ENCODE data around the gene SFSWAP. TPM values are rescaled to one million over a fixed set of nuclear protein-coding genes. Genes with fewer than 3 reads are reported as not detected.

The SFSWAP gene
- total RNA-seq, 4 donors from 2014 or later: 12.8 to 39.5 (median 25.9) TPM

- no peak for DNase-seq
- no peak for TF ChIP-seq POLR2A (IDR thresholded peaks at IDR 0.05)
- TF ChIP-seq, protein P1, sequence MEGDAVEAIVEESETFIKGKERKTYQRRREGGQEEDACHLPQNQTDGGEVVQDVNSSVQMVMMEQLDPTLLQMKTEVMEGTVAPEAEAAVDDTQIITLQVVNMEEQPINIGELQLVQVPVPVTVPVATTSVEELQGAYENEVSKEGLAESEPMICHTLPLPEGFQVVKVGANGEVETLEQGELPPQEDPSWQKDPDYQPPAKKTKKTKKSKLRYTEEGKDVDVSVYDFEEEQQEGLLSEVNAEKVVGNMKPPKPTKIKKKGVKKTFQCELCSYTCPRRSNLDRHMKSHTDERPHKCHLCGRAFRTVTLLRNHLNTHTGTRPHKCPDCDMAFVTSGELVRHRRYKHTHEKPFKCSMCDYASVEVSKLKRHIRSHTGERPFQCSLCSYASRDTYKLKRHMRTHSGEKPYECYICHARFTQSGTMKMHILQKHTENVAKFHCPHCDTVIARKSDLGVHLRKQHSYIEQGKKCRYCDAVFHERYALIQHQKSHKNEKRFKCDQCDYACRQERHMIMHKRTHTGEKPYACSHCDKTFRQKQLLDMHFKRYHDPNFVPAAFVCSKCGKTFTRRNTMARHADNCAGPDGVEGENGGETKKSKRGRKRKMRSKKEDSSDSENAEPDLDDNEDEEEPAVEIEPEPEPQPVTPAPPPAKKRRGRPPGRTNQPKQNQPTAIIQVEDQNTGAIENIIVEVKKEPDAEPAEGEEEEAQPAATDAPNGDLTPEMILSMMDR (IDR thresholded peaks at IDR 0.05): no peak
- intact Hi-C loops (cut with DNase I): no loop called here
- H3K36me3 ChIP-seq: peaks cover 10 to 100% (median 40%) of the 10 kb centered on the region in 3 donors
- H3K27me3 ChIP-seq: no peaks in the 10 kb centered on the region
- H3K9me3 ChIP-seq: no peaks in the 10 kb centered on the region
- H3K4me1 ChIP-seq: no peaks in the 10 kb centered on the region
- H3K27ac ChIP-seq: no peak overlapping the region
- 86 to 93% methylated on average over 1 of the region's 1 CpG for WGBS, 2 donors
- no peak overlapping the region for H3K4me3 ChIP-seq
Observed at GRCh38 chr12:131721548-131721947, 10.7 kb downstream of the SFSWAP start.

DNA sequence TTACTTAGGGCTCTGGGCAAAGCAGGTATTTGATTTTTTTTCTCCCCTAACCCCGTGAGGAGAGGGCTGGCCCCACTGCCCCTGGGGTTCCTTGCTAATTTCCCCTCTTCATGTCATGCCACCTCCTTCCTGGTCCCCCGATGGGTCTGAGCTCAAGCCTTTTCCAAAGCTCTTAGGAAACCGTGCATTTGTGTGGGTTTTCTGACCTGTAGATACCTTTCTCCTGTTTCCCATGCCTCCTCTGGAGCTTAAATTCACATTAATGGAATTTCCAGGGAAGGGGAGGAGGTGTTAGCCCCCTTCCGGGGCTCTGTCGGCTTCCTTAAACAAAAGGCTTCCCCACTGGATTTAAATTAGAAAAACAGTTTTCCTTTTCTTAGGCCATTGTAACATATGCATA is 12.6 kb downstream of the SFSWAP start:
- TF ChIP-seq POLR2A (IDR thresholded peaks at IDR 0.05): no peak
- TF ChIP-seq, protein P1 (IDR thresholded peaks at IDR 0.05): no peak
- Histone ChIP-seq H3K9me3 (no peaks in the 10 kb centered on the region), H3K36me3 (peaks cover 20 to 100% (median 55%) of the 10 kb centered on the region in 3 donors), H3K27ac (no peak overlapping the region), H3K27me3 (no peaks in the 10 kb centered on the region), H3K4me3 (no peak overlapping the region), H3K4me1 (no peaks in the 10 kb centered on the region)
- WGBS, 2 donors: 65 to 71% methylated on average over 5 of the region's 5 CpGs
- DNase-seq: no peak
- intact Hi-C loops (cut with DNase I): no loop called here

- peaks cover 22 to 100% (median 52%) of the 10 kb centered on the region in 3 donors for H3K36me3 ChIP-seq
- intact Hi-C loops (cut with DNase I): no loop called here
- no peaks in the 10 kb centered on the region for H3K9me3 ChIP-seq
- no peak overlapping the region for H3K27ac ChIP-seq
- TF ChIP-seq POLR2A (IDR thresholded peaks at IDR 0.05): no peak
- TF ChIP-seq, protein P1 (IDR thresholded peaks at IDR 0.05): no peak
- no peaks in the 10 kb centered on the region for H3K4me1 ChIP-seq
- no peaks in the 10 kb centered on the region for H3K27me3 ChIP-seq
- DNase-seq: no peak
- no peak overlapping the region for H3K4me3 ChIP-seq
- WGBS, 2 donors: 83 to 100% methylated on average over 1 to 2 of the region's 2 CpGs
Observed at GRCh38 chr12:131724534-131724933, 13.6 kb downstream of the SFSWAP start.

- Histone ChIP-seq H3K4me3 (no peak overlapping the region), H3K27me3 (no peaks in the 10 kb centered on the region), H3K4me1 (no peaks in the 10 kb centered on the region), H3K9me3 (no peaks in the 10 kb centered on the region), H3K27ac (no peak overlapping the region), H3K36me3 (peaks cover 29 to 100% (median 54%) of the 10 kb centered on the region in 3 donors)
- TF ChIP-seq POLR2A (IDR thresholded peaks at IDR 0.05): no peak
- TF ChIP-seq, protein P1 (IDR thresholded peaks at IDR 0.05): no peak
- intact Hi-C loops (cut with DNase I): no loop called here
- WGBS, 2 donors: 94% methylated on average over 11 of the region's 11 CpGs
- no peak for DNase-seq
Observed at GRCh38 chr12:131725503-131725902, 14.6 kb downstream of the SFSWAP start.

GRCh38 chr12:131728720-131729119 is 17.8 kb downstream of the SFSWAP start:
- Histone ChIP-seq H3K27me3 (no peaks in the 10 kb centered on the region), H3K4me1 (no peaks in the 10 kb centered on the region), H3K27ac (no peak overlapping the region), H3K9me3 (no peaks in the 10 kb centered on the region), H3K4me3 (no peak overlapping the region), H3K36me3 (peaks cover 52 to 100% (median 60%) of the 10 kb centered on the region in 3 donors)
- TF ChIP-seq, protein P1 (IDR thresholded peaks at IDR 0.05): no peak
- TF ChIP-seq POLR2A (IDR thresholded peaks at IDR 0.05): no peak
- 92 to 98% methylated on average over 6 to 7 of the region's 8 CpGs for WGBS, 2 donors
- no peak for DNase-seq
- intact Hi-C loops (cut with DNase I): no loop called here
